K562 (cell line): ENCODE measurements around the gene DNAJB13. TPM values are rescaled to one million over a fixed set of nuclear protein-coding genes. Genes with fewer than 3 reads are reported as not detected.

ENCODE experiments used
- ETV6 ChIP-seq, 3 experiments: fragments of 150-350 bp in 1 of 3; sonication (generic) in 1 of 3; formaldehyde crosslinking in 1 of 3; IDR thresholded peaks; 2 replicates each; pipeline versions ENCODE4 v1.6.1 to v1.8.0; 2014 to 2022; ENCODE audit warnings: borderline replicate concordance in 2 of 3, low read depth in 2 of 3, antibody characterized with exemption in 1 of 3, low read length in 1 of 3, mild to moderate bottlenecking in 1 of 3, missing genetic modification reagents in 1 of 3
- HNRNPUL1 ChIP-seq: fragments of 200-400 bp; formaldehyde crosslinking; IDR thresholded peaks from 2 replicates; pipeline ENCODE4 v1.6.1; 2017; ENCODE audit warnings: low read length
- KDM4B ChIP-seq, 2 experiments: fragments of 450-650 bp in 1 of 2; sonication (generic) in 1 of 2; IDR thresholded peaks; 2 replicates each; pipeline ENCODE4 v1.6.1; 2016 to 2017; ENCODE audit warnings: borderline replicate concordance in 2 of 2, antibody characterized with exemption in 1 of 2, low read depth in 1 of 2, mild to moderate bottlenecking in 1 of 2
- KDM5B ChIP-seq: fragments of 200-600 bp; sonication (generic); IDR thresholded peaks from 2 replicates; pipeline ENCODE4 v1.6.1; 2012; ENCODE audit warnings: low read depth, mild to moderate bottlenecking, moderate library complexity, low read length, control low read depth, inconsistent platforms; ENCODE audit not compliant: insufficient replicate concordance
- KHSRP ChIP-seq: fragments of 450-650 bp; IDR thresholded peaks from 2 replicates; pipeline ENCODE4 v1.6.1; 2017
- NELFE ChIP-seq: IDR thresholded peaks from 2 replicates; pipeline ENCODE4 v1.6.1; 2011; ENCODE audit warnings: mild to moderate bottlenecking; ENCODE audit not compliant: insufficient read depth, insufficient read length
- NFE2 ChIP-seq: IDR thresholded peaks from 2 replicates; pipeline ENCODE4 v1.6.1; 2014; ENCODE audit warnings: antibody characterized with exemption, low read depth
- RCOR1 ChIP-seq, 2 experiments: IDR thresholded peaks; 2 replicates each; pipeline ENCODE4 v1.6.1; 2012; ENCODE audit warnings: low read depth in 2 of 2, low read length in 2 of 2, borderline replicate concordance in 1 of 2, improper control_type of control experiment in 1 of 2
- SIN3B ChIP-seq: fragments of 450-650 bp; IDR thresholded peaks from 2 replicates; pipeline ENCODE4 v1.6.1; 2017; ENCODE audit warnings: low read depth, mild to moderate bottlenecking, moderate library complexity
- SLC30A9 ChIP-seq: fragments of 250-450 bp; sonication (Bioruptor Pico); IDR thresholded peaks from 2 replicates; pipeline ENCODE4 v1.8.0; 2022; ENCODE audit warnings: mild to moderate bottlenecking, moderate library complexity
- TBP ChIP-seq: optimal IDR thresholded peaks from 2 replicates; pipeline ENCODE3; 2011; ENCODE audit warnings: low read depth, low read length, improper control_type of control experiment
- U2AF1 ChIP-seq: fragments of 200-400 bp; formaldehyde crosslinking; optimal IDR thresholded peaks from 2 replicates; pipeline ENCODE3; 2017; ENCODE audit warnings: mild to moderate bottlenecking, low read depth, low read length, moderate library complexity
- ZFP36 ChIP-seq: fragments of 150-350 bp; IDR thresholded peaks from 2 replicates; pipeline ENCODE4 v1.6.1; 2018; ENCODE audit warnings: low read length, low read depth; ENCODE audit not compliant: partially characterized antibody
- ZNF140 ChIP-seq: fragments of 250-450 bp; sonication (Bioruptor Pico); IDR thresholded peaks from 2 replicates; pipeline ENCODE4 v1.8.0; 2021; ENCODE audit warnings: moderate library complexity, mild to moderate bottlenecking, inconsistent platforms
- ZNF232 ChIP-seq: sonication (generic); formaldehyde crosslinking; IDR thresholded peaks from 2 replicates; pipeline ENCODE4 v1.8.0; 2022; ENCODE audit warnings: mild to moderate bottlenecking, missing genetic modification reagents
- ZNF311 ChIP-seq: fragments of 250-450 bp; sonication (Bioruptor Pico); IDR thresholded peaks from 2 replicates; pipeline ENCODE4 v1.4.0; 2020; ENCODE audit warnings: mild to moderate bottlenecking, moderate library complexity
- ZNF584 ChIP-seq: fragments of 200-800 bp; sonication (Bioruptor generic); IDR thresholded peaks from 2 replicates; pipeline ENCODE4 v1.6.1; 2016; ENCODE audit warnings: low read depth, mild to moderate bottlenecking, missing genetic modification characterization, missing compliant biosample characterization
- ZNF75A ChIP-seq: fragments of 450-650 bp; formaldehyde crosslinking; IDR thresholded peaks from 2 replicates; pipeline ENCODE4 v1.4.0; 2020; ENCODE audit warnings: mild to moderate bottlenecking
- ZNF766 ChIP-seq: fragments of 200-800 bp; sonication (Bioruptor generic); conservative IDR thresholded peaks from 2 replicates; pipeline ENCODE4 v1.6.1; 2016; ENCODE audit warnings: missing genetic modification characterization, missing compliant biosample characterization
- ZNF778 ChIP-seq: fragments of 450-650 bp; formaldehyde crosslinking; IDR thresholded peaks from 2 replicates; pipeline ENCODE4 v1.4.0; 2020; ENCODE audit warnings: mild to moderate bottlenecking, moderate library complexity
- ZNF830 ChIP-seq: fragments of 250-450 bp; sonication (Bioruptor Pico); IDR thresholded peaks from 2 replicates; pipeline ENCODE4 v1.5.0; 2021; ENCODE audit warnings: mild to moderate bottlenecking
- polyA plus RNA-seq, 8 experiments: library from polyadenylated mRNA; depleted of rRNA in 4 of 8; stranded (reverse) in 5 of 8; unstranded in 3 of 8; fragments of >200 nt; fragmentation: Nextera tagmentation in 2 of 8; fragmentation: Illumina TruSeq in 1 of 8; extraction: Ambion mirVana in 2 of 8; extraction: Trizol in 1 of 8; gene quantifications; 2 replicates each; pipeline versions ENCODE4 v1.2.1 to v1.2.3, GENCODE V29; 2011 to 2014; ENCODE audit warnings: inconsistent platforms in 1 of 8, missing spikeins in 1 of 8
- total RNA-seq, 7 experiments: library from RNA; depleted of rRNA in 6 of 7; stranded (reverse); fragments of >200 nt in 6 of 7; fragmentation: Illumina TruSeq in 2 of 7; extraction: Trizol in 2 of 7; gene quantifications; 2 replicates each; pipeline versions ENCODE4 v1.2.1 to v1.2.3, GENCODE V29; 2011 to 2021; ENCODE audit warnings: low replicate concordance in 1 of 7
- TF ChIP-seq, protein P1 (sequence below), 2 experiments: IDR thresholded peaks; 2 replicates each; pipeline ENCODE4 v1.6.1; 2012; ENCODE audit warnings: improper control_type of control experiment in 2 of 2, low read depth in 2 of 2, low read length in 2 of 2, borderline replicate concordance in 1 of 2
- TF ChIP-seq, protein P2 (sequence below): sonication (generic); formaldehyde crosslinking; IDR thresholded peaks from 2 replicates; pipeline ENCODE4 v1.8.1; 2023; ENCODE audit warnings: mild to moderate bottlenecking, missing genetic modification reagents
- TF ChIP-seq, protein P3 (sequence below): fragments of 450-650 bp; formaldehyde crosslinking; IDR thresholded peaks from 2 replicates; pipeline ENCODE4 v1.4.0; 2022; ENCODE audit warnings: missing genetic modification characterization

DNAJB13 gene
- total and polyA plus RNA-seq, 9 of the 15 experiments (the other 6 are each of a cell fraction or from before 2014, with no cell fraction given) = 0.14 TPM; not detected in 8

DNA sequence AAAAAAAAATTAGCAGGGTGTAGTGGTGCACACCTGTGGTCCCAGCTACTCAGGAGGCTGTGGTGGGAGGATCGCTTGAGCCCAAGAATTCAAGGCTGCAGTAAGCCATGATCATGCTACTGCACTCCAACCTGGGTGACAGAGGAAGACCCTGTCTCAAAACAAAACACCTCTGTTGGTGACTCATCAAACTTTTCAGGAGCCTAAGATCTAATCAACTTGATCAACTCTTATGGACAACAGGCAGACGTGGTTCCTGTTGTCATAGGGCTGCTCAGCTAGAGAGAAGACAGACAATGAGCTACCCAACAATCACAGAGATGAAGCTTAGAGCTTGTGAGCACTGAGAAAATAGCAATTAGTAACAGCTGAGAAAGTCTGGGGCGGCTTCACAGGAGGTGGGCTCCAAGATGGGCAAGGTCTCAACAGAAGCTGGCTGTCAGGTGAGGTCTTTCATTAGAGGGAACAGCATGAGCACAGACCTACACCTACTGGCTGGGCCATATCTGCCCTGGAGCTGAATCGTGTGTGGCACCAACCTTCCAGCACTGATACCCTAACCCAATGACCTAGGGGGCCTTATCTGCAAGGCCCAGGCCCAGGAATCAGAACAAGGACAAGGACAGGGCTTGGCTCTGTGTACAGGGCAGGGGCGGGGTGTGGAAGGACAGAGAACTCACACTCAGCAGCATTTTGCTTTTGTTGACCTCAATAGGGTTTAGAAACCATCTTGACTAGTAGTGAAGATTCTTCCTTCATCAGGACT lies 65.3 kb downstream of the DNAJB13 start (continued):
- no peak for TF ChIP-seq U2AF1
- no peak for TF ChIP-seq KDM5B
- no peak for TF ChIP-seq HNRNPUL1
- TF ChIP-seq ZNF830 = no peak
- no peak for TF ChIP-seq ZNF232 (CRISPR knock-in tag)
- no peak for TF ChIP-seq NFE2
- TF ChIP-seq RCOR1 (IDR thresholded peaks at IDR 0.05; ENCODE audit: borderline replicate concordance in 1 of 2, low read depth in 2 of 2, low read length in 2 of 2) = peak; percentile 100
- TF ChIP-seq, protein P1, sequence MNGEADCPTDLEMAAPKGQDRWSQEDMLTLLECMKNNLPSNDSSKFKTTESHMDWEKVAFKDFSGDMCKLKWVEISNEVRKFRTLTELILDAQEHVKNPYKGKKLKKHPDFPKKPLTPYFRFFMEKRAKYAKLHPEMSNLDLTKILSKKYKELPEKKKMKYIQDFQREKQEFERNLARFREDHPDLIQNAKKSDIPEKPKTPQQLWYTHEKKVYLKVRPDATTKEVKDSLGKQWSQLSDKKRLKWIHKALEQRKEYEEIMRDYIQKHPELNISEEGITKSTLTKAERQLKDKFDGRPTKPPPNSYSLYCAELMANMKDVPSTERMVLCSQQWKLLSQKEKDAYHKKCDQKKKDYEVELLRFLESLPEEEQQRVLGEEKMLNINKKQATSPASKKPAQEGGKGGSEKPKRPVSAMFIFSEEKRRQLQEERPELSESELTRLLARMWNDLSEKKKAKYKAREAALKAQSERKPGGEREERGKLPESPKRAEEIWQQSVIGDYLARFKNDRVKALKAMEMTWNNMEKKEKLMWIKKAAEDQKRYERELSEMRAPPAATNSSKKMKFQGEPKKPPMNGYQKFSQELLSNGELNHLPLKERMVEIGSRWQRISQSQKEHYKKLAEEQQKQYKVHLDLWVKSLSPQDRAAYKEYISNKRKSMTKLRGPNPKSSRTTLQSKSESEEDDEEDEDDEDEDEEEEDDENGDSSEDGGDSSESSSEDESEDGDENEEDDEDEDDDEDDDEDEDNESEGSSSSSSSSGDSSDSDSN (IDR thresholded peaks at IDR 0.05; ENCODE audit: borderline replicate concordance in 1 of 2, low read depth in 2 of 2, low read length in 2 of 2) = no peak
- no peak for TF ChIP-seq ETV6 (IDR thresholded peaks at IDR 0.05; ENCODE audit: borderline replicate concordance in 1 of 2, low read depth in 2 of 2, low read length in 1 of 2)
- TF ChIP-seq ETV6 (CRISPR knock-in tag; IDR thresholded peaks at IDR 0.05; ENCODE audit: borderline replicate concordance) = no peak
- no peak for TF ChIP-seq TBP
- TF ChIP-seq NELFE = no peak
- no peak for TF ChIP-seq SIN3B
- TF ChIP-seq, protein P2, sequence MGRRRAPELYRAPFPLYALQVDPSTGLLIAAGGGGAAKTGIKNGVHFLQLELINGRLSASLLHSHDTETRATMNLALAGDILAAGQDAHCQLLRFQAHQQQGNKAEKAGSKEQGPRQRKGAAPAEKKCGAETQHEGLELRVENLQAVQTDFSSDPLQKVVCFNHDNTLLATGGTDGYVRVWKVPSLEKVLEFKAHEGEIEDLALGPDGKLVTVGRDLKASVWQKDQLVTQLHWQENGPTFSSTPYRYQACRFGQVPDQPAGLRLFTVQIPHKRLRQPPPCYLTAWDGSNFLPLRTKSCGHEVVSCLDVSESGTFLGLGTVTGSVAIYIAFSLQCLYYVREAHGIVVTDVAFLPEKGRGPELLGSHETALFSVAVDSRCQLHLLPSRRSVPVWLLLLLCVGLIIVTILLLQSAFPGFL = no peak
- TF ChIP-seq, protein P3, sequence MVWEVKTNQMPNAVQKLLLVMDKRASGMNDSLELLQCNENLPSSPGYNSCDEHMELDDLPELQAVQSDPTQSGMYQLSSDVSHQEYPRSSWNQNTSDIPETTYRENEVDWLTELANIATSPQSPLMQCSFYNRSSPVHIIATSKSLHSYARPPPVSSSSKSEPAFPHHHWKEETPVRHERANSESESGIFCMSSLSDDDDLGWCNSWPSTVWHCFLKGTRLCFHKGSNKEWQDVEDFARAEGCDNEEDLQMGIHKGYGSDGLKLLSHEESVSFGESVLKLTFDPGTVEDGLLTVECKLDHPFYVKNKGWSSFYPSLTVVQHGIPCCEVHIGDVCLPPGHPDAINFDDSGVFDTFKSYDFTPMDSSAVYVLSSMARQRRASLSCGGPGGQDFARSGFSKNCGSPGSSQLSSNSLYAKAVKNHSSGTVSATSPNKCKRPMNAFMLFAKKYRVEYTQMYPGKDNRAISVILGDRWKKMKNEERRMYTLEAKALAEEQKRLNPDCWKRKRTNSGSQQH (CRISPR knock-in tag) = 0 out of 2 replicates have a peak, but pooled peaks have one; percentile 8
- no peak for TF ChIP-seq ZNF311 (CRISPR knock-in tag)
- TF ChIP-seq SLC30A9 (CRISPR knock-in tag) = no peak
- TF ChIP-seq ZFP36 = peak; percentile 31
- TF ChIP-seq ZNF778 (CRISPR knock-in tag) = no peak
- TF ChIP-seq KHSRP = 0 out of 2 replicates have a peak, but pooled peaks have one; percentile 55
- TF ChIP-seq ZNF766 (CRISPR knock-in tag) = peak; percentile 70; the same call in 1 of the 2 replicates
- TF ChIP-seq ZNF584 = peak; percentile 69; the same call in 1 of the 2 replicates
- no peak for TF ChIP-seq ZNF140 (CRISPR knock-in tag)
- TF ChIP-seq KDM4B (IDR thresholded peaks at IDR 0.05; ENCODE audit: borderline replicate concordance in 2 of 2, low read depth in 1 of 2) = no peak
- TF ChIP-seq ZNF75A (CRISPR knock-in tag) = no peak
